CD4-positive, alpha-beta T cell treated with Interleukin-6 at 100 ng/mL for 8 hours (primary cell): Measurements from ENCODE around the gene AGK.
"Not testable (repeated sequence)": the region's sequence is repeated elsewhere in the genome, so short reads cannot be mapped to it uniquely, and the experiment has no call there.

Experiments
- DNase-seq: peaks from one replicate; pipeline ENCODE4 v3.0.0-alpha.2; 2020; ENCODE audit warnings: mixed read lengths, low spot score

Gene AGK

GRCh38 chr7:141679014-141679413 lies 127.8 kb downstream of the AGK start:
- DNase-seq: no peak

DNA sequence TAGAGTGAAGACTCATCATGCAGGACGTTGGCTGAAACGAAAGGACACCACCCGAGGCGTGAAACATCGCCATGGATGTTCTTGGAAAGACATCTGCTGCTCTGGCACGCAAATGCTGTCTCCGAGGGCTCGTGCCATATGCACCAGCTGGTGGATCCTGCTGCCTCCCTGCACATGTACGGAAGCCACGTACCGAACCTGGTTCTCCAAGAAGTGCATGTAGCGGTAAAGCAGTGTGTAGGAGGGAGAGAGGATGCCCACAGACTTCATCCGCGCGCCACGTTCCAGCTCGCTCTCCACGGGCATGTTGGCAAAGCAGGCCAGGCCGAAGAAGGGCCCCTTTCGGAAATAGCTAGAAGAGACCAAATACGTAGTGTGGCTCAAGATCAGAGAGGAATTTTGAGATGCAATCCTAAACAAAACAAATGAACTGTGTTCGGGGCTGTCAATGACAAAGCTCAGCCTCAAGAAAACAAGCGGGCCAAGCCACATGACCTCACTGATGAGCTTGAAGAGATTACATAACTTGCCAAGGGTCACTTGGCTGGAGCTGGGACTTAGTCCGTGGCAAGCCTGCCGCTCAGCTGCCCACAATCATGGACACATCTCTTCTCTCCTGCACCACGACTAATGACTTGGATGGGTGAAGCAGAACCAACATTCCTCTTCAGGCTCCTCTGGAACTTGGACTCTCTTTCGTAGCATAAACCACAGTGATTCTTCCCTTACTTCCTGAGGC lies 134.2 kb downstream of the AGK start:
- DNase-seq: no peak

DNA sequence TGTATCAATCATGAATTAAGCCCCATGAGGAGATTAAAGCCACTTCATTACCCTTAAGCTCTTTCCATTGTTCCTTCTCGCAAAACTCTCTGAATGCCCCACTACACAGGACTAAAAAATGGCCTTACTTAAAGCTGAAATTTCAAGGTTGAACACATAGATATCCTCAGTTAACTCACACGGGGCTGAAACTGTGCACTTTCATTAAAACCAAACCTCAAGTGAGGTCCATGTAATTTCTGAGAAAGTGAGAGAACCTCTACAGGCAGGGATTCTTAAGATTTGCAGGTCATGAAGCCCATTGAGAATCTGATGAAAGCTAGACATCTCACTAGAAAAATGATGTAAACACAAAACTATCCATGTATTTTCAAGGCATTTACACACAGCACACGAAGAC lies 134.9 kb downstream of the AGK start:
- no peak for DNase-seq

DNA sequence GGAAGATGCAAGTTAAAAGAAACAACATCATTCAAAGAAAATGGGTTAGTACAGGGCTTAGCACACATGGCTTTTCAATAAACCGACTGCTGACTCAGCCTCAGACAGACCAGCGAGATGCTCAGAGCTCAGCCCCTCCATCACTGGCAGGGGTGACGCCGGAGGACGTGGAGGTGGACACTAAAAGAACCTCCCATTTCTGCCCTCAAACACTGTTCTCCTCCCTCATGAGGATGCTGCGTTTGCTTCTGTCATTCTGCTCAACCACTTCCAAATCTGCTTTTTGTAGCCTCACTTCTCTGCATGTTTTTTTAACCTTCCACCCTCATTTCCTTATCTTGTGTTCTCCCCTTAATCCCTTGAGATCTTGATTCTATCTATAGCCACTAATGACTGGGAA lies 135.5 kb downstream of the AGK start:
- DNase-seq: no peak

DNA sequence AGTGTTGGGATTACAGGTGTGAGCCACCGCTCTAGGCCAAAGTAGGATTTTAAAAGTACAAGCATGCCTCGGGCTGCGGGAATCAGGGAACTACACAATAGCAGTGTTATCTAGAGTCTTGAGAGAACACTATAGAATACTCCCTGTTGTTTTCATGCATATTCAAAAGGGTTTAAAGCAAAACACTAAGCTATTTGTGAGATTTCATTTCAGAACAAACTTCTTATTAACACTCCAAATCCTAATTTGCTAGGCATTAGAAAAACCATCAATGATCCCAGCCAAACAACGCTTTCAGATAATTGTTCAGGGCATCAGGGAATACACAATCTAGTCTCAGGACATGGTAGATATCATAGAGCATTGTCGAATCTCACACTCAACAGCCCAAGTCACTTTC lies 136.8 kb downstream of the AGK start:
- no peak for DNase-seq

DNA sequence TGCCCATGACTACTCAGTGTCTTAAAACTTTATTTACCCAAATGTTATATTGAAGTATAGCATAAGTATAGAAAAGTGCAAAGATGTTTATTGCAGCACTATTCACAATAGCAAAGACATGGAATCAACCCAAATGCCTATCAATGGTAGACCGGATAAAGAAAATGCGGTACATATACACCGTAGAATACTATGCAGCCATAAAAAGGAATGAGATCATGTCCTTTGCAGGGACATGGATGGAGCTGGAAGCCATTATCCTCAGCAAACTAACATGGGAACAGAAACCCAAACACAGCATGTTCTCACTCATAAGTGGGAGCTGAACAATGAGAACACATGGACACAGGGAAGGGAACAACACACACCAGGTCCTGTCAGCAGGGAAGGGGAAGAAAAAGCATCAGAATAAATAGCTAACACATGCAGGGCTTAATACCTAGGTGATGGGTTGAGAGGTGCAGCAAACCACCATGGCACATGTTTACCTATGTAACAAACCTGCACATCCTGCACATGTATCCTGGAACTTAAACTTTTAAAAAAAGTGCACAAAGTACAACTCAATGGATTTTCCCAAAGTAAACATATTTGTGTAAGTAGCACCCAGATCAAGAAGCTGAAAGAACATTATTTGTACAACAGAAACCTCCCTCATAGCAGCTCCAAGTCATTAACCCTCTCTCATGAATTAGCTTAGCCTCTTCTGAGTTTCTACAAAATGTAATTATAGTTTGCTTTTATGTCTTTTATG lies 138.0 kb downstream of the AGK start:
- not testable (repeated sequence) for DNase-seq

DNA sequence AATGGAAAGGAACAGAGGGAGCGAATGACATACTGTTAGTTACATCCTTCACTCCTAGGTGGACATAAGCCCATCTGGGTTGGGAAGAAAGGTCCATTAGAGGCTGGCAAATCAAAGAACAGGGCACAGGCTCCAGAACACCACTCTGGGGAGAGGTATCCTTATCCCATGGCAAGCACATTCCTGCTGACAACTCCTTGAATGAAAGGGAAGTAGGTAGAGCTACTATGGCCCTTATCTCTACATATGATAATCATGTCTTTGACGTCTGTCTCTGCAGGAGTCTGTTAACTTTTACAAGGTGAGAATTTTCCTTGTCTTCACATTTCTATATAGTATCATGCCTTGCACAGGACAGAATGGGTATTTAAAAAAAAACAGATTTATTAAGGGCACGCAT lies 140.3 kb downstream of the AGK start:
- DNase-seq: no peak

- no peak for DNase-seq
Observed at GRCh38 chr7:141691961-141692360, 140.8 kb downstream of the AGK start.

DNA sequence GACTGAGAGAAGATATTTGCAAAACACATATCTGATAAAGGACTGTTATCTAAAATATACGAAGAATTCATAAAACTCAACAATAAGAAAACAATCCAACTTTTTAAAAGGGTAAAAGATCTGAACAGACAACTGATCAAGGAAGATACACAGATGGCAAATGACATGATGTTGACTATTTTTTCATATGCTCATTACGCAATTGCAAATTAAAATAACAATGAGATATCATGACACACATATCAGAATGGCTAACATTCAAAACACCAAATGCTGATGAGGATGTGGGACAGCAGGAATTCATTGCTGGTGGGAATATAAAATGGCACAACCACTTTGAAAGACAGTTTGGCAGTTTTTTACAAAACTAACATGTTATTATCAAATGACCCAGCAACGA lies 141.9 kb downstream of the AGK start:
- DNase-seq: no peak

GRCh38 chr7:141695803-141696289 lies 144.6 kb downstream of the AGK start:
- DNase-seq: no peak

GRCh38 chr7:141696348-141696747 lies 145.1 kb downstream of the AGK start:
- DNase-seq: no peak

DNA sequence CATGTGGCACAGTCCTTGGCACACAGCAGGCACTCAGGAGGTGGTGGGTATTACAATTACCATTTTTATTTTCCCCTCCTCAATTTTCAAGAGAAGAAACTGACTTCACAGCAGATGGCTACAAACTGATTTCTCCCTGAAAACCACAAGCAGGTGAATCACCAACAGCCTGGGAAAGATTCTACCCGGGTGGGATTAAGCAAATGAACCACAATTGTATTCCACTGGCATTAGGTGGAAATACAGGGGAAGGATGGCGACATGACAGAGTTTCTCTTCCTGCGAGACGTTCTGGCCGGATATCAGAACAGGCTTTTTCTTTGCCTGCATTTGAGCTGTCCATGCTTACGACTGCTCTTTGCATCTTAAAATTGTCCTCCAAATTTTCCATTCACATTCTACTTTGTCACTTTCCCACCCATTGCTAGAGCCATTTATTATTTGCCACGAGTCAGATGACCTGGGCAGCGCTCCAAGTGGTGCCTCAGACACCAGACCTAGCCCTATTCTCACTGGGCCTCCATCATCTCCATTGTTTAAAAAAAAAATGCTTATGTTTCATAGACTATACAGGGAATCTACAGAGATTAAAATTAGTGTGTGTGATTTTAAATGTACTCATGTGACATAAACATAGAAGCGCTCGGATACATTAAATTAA lies 146.1 kb downstream of the AGK start:
- DNase-seq: no peak

GRCh38 chr7:141698247-141699015 lies 147.2 kb downstream of the AGK start:
- DNase-seq: no peak

GRCh38 chr7:141699860-141700259 lies 148.7 kb downstream of the AGK start:
- no peak for DNase-seq

GRCh38 chr7:141700296-141700847 lies 149.2 kb downstream of the AGK start:
- no peak for DNase-seq

DNA sequence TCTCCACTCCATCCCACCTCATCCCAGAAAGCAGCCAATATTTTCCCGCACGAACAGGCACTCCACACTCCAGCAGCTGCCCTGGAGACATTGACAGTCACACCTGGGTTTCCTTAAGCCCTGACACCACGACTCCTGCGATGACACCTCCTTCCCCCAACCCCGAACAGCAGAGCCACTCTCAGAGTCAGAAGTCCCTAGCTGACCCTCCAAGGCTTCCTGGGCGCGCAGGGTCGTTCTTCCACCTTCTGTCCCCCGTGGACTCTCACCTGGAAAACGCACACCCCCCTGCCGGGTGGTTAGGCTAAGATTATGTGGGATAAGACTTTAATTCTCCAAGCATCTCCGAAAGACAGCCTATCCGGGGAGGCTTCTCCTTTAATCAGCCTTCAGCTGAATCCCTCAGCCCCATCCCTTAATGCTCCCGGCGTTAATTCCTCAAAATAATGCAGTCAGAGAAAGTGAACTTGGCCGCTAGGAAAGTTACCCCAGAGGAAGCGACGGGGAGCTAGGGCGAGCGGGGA lies 149.7 kb downstream of the AGK start:
- no peak for DNase-seq

DNA sequence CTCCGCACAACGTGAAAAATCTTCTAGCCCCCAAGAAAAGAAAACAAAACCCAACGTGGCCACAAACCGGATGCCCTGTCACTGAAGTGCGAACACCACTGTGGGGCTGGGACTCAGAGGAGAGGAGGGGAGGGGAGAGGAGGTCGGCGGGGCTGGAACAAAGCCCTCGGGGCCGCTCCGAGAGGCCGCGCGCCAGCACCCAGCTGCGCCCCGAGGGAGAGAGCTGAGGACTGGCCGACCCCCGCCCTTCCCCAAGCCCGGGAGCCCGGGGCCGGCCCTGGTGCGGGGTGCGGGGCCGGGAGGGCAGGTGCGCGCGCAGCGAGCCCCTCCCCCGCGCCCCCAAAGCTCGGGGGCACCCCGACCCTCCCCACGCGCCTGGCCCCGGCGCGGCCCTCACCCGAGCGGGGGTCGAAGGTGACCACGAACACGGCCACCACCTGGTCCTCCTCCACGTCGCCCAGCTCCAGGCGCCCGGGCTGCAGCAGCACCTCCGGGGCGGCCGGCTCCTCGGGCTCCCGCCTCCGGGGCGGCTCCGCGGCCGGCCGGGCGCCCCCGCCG lies 150.4 kb downstream of the AGK start:
- peak; percentile 66 for DNase-seq

DNA sequence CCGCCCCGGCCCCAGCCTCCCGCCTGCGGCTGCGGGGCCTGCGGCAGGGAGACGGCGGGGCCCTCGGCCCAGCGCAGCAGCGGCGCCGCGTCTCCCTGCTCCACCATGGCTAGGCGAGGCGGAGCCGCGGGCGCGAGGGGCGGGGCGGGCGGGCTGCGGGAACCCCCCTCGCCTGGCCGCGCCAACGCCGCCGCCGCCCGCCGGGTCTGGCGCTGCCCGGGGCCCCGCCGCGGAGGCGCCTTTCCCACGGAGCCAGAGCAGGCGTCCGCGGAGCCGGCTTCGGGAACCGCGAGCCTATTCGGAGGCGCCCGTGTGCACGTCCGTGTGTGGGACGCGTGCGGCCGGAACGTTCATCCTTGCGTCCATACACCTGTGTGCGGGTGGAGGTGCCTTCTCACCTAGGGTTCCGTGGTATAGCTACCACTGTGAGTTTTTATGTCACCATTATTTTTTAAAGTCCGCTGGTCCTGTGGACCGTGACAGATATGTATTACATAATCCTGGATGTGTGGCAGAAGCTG lies 150.9 kb downstream of the AGK start, which contains the start of gene DENND11:
DENND11 (minus strand) TSS at position 120 of the 521 bp plus-strand sequence; CDS start at position 107, 13 bp downstream.
- DNase-seq: peak; percentile 34

GRCh38 chr7:141702892-141703291 lies 151.7 kb downstream of the AGK start:
- DNase-seq: no peak

- no peak for DNase-seq
Observed at GRCh38 chr7:141704112-141704511, 152.9 kb downstream of the AGK start.

GRCh38 chr7:141704741-141705140 lies 153.5 kb downstream of the AGK start:
- no peak for DNase-seq
